ENCODE data around the gene LAMP1.

DNA sequence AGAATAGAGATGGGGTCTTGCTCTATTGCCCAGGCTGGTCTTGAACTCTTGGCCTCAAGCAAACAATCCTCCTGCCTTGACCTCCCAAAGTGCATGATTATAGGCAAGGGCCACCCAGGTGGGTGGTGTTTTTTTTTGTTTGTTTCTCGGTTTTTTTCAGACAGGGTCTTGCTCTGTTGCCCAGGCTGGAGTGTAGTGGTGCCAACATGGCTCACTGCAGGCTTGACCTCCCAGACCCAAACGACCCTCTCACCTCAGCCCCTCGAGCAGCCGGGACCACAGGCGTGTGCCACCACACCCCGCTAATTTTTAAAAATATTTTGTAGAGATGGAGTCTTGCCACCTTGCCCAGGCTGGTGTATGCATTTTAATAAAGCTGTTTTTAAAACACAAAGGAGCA is 52.0 kb downstream of the LAMP1 start:
- no peak for TF ChIP-seq CTCF (conservative IDR thresholded peaks at IDR 0.05; ENCODE audit: low read length)
- TF ChIP-seq EZH2phosphoT487 (IDR thresholded peaks at IDR 0.05; ENCODE audit: borderline replicate concordance, low read depth, low read length), result no peak

All from OCI-LY7 (cell line).